Nephron (organoid): ENCODE data around the gene FAM169A.
"Not testable (repeated sequence)": the region's sequence is repeated elsewhere in the genome, so short reads cannot be mapped to it uniquely, and the experiment has no call there.

ENCODE experiments used
- H3K27ac Mint-ChIP-seq, 3 experiments: 2 replicates each; pipeline ENCODE4 v1.8.0; 2020; ENCODE audit warnings: mixed read lengths in 3 of 3, mild to moderate bottlenecking in 2 of 3, moderate library complexity in 1 of 3
- H3K27me3 Mint-ChIP-seq: 2 replicates; pipeline ENCODE4 v1.8.0; 2021; ENCODE audit warnings: low read depth, mild to moderate bottlenecking, moderate library complexity, mixed read lengths
- H3K36me3 Mint-ChIP-seq: 2 replicates; pipeline ENCODE4 v1.8.0; 2020; ENCODE audit warnings: low read depth, mixed read lengths
- H3K4me1 Mint-ChIP-seq: 2 replicates; pipeline ENCODE4 v1.8.0; 2020; ENCODE audit warnings: mixed read lengths
- H3K4me3 Mint-ChIP-seq, 3 experiments: 2 replicates each; pipeline ENCODE4 v1.8.0; 2020; ENCODE audit warnings: mild to moderate bottlenecking in 3 of 3, mixed read lengths in 3 of 3, moderate library complexity in 2 of 3
- H3K9me3 Mint-ChIP-seq: 2 replicates; pipeline ENCODE4 v1.8.0; 2020; ENCODE audit warnings: mixed read lengths
- TF ChIP-seq, protein P1 (sequence below), 3 experiments: fragments of 200-600 bp; sonication (generic); IDR thresholded peaks; one replicate each; pipeline ENCODE4 v1.5.0; 2021; ENCODE audit warnings: antibody characterized with exemption in 3 of 3; ENCODE audit not compliant: unreplicated experiment in 3 of 3

Gene FAM169A, protein sequence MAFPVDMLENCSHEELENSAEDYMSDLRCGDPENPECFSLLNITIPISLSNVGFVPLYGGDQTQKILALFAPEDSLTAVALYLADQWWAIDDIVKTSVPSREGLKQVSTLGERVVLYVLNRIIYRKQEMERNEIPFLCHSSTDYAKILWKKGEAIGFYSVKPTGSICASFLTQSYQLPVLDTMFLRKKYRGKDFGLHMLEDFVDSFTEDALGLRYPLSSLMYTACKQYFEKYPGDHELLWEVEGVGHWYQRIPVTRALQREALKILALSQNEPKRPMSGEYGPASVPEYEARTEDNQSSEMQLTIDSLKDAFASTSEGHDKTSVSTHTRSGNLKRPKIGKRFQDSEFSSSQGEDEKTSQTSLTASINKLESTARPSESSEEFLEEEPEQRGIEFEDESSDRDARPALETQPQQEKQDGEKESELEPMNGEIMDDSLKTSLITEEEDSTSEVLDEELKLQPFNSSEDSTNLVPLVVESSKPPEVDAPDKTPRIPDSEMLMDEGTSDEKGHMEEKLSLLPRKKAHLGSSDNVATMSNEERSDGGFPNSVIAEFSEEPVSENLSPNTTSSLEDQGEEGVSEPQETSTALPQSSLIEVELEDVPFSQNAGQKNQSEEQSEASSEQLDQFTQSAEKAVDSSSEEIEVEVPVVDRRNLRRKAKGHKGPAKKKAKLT

DNA sequence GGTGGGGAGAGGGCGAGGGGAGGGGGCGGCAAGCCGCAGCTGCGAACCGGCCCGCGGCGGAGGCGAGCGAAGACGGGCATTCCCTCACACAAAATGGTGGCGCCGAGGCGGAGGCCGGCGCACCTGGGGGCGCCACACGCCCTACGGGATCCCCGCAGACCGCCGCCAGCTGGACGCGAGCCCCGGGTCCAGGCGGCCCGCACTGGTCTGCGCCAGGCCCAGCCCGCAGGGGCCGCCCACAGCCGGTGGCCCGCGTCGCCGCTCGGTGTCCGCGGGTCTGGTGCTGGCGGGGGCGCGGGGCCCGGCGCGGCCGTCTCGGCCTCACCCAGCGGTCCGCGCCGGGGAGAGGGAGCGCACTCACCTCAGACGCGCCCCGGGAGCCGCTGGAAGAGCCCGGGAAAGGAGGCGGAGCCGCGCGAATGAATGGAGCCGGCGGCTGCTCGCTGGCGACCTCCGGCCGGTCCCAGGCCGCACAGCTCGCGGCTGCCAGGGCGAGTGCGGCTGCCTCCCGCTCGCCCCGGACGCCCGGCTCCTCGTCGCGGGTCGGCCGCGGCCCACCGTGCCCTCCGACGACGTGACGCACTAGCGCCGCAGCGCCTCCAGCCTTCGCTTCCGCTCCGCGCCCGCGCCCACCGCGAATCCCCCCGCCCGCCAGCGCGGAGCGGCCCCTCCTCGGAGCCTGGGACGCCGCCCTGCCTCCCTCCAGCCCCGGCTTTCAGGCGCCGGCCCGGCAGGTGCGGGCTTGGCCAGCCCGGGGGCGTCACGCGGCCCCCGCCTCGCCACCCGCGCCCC, at the start of gene FAM169A:
FAM169A (minus strand) TSS at position 584 of the 792 bp plus-strand sequence. CDS start 24,711 bp downstream, outside the sequence.
- H3K27ac Mint-ChIP-seq = peak within 1 kb of the TSS; percentile 75 to 89 (median 81)
- no peaks in the 10 kb centered on the region for H3K9me3 Mint-ChIP-seq
- peaks cover 41% of the 10 kb centered on the region for H3K27me3 Mint-ChIP-seq
- TF ChIP-seq, protein P1, sequence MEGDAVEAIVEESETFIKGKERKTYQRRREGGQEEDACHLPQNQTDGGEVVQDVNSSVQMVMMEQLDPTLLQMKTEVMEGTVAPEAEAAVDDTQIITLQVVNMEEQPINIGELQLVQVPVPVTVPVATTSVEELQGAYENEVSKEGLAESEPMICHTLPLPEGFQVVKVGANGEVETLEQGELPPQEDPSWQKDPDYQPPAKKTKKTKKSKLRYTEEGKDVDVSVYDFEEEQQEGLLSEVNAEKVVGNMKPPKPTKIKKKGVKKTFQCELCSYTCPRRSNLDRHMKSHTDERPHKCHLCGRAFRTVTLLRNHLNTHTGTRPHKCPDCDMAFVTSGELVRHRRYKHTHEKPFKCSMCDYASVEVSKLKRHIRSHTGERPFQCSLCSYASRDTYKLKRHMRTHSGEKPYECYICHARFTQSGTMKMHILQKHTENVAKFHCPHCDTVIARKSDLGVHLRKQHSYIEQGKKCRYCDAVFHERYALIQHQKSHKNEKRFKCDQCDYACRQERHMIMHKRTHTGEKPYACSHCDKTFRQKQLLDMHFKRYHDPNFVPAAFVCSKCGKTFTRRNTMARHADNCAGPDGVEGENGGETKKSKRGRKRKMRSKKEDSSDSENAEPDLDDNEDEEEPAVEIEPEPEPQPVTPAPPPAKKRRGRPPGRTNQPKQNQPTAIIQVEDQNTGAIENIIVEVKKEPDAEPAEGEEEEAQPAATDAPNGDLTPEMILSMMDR (IDR thresholded peaks at IDR 0.05; ENCODE audit: unreplicated experiment in 3 of 3) = no peak
- H3K4me3 Mint-ChIP-seq = peak within 1 kb of the TSS; percentile 96 to 99 (median 96)
- peaks cover 12% of the 10 kb centered on the region for H3K4me1 Mint-ChIP-seq
- H3K36me3 Mint-ChIP-seq = no peaks in the 10 kb centered on the region

DNA sequence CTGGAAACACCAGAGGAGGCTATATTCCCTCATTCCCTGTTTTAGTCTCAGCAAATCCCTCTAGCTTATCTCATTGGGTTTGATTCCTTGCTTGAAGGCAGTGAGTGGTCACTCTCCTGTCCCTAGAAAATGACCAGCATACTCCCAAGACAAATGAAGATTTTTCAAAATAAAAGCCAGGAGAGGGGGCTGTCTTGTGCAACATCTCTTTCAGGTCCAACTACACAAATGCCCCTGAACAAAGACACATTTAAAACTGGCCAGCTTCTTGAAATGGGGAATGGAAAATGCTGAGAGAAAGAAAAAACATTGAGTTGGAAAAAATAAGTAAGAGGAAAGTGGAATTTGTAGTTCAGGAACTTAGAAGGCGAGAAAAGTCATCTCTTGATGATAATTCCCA, 49.3 kb upstream of the FAM169A start:
- Mint-ChIP-seq H3K4me3 (no peak overlapping the region), H3K27me3 (peaks cover 3% of the 10 kb centered on the region), H3K36me3 (no peaks in the 10 kb centered on the region), H3K4me1 (no peaks in the 10 kb centered on the region), H3K27ac (no peak overlapping the region), H3K9me3 (no peaks in the 10 kb centered on the region)
- TF ChIP-seq, protein P1 (IDR thresholded peaks at IDR 0.05; ENCODE audit: unreplicated experiment in 3 of 3) = no peak

DNA sequence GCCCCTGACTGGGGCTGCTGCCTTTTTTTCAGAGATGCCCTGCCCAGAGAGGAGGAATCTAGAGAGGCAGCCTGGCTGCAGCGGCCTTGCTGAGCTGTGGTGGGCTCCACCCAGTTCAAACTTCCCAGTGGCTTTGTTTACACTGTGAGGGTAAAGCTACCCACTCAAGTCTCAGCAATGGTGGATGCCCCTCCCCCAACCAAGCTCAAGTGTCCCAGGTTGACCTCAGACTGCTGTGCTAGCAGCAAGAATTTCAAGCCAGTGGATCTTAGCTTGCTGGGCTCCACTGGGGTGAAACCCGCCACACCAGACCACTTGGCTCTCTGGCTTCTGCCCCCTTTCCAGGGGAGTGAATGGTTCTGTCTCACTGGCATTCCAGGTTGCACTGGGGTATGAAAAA, 45.2 kb upstream of the FAM169A start:
- not testable (repeated sequence) for H3K36me3 Mint-ChIP-seq, H3K27me3 Mint-ChIP-seq, H3K4me1 Mint-ChIP-seq, H3K4me3 Mint-ChIP-seq, H3K27ac Mint-ChIP-seq
- peaks cover 22% of the 10 kb centered on the region for H3K9me3 Mint-ChIP-seq

DNA sequence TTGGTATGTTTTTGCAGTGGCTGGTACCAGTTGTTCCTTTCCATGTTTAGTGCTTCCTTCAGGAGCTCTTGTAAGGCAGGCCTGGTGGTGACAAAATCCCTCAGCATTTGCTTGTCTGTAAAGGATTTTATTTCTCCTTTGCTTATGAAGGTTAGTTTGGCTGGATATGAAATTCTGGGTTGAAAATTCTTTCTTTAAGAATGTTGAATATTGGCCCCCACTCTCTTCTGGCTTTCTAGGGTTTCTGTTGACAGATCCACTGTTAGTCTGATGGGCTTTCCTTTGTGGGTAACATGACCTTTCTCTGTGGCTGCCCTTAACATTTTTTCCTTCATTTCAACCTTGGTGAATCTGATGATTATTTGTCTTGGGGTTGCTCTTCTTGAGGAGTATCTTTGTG, 43.7 kb upstream of the FAM169A start:
- H3K4me3 Mint-ChIP-seq = not testable (repeated sequence)
- peaks cover 22% of the 10 kb centered on the region for H3K9me3 Mint-ChIP-seq

DNA sequence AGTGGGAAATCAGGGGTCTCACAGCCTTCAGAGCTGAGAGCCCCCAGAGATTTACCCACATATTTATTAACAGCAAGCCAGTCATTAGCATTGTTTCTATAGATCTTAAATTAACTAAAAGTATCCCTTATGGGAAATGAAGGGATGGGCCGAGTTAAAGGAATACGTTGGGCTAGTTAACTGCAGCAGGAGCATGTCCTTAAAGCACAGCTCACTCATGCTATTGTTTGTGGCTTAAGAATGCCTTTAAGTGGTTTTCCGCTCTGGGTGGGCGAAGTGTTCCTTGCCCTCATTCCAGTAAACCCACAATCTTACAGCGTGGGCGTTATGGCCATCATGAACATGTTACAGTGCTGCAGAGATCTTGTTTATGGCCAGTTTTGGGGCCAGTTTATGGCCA, 42.0 kb upstream of the FAM169A start:
- not testable (repeated sequence) for H3K27ac Mint-ChIP-seq, H3K36me3 Mint-ChIP-seq, H3K4me3 Mint-ChIP-seq, H3K27me3 Mint-ChIP-seq, H3K4me1 Mint-ChIP-seq
- H3K9me3 Mint-ChIP-seq = peaks cover 22% of the 10 kb centered on the region

More for the DNA sequence above, 43.7 kb upstream of the FAM169A start:
- not testable (repeated sequence) for H3K27ac Mint-ChIP-seq, H3K36me3 Mint-ChIP-seq, H3K4me1 Mint-ChIP-seq, H3K27me3 Mint-ChIP-seq

DNA sequence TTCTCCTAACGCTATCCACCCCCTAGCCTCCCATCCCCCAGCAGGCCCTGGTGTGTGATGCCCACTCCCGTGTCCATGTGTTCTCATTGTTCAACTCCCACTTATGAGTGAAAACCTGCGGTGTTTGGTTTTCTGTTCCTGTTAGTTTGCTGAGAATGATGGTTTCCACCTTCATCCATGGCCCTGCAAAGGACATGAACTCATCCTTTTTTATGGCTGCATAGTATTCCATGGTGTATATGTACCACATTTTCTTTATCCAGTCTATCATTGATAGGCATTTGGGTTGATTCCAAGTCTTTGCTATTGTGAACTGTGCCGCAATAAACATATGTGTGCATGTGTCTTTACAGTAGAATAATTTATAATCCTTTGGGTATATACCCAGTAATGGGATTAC, 38.5 kb upstream of the FAM169A start:
- not testable (repeated sequence) for H3K27ac Mint-ChIP-seq, H3K4me1 Mint-ChIP-seq, H3K27me3 Mint-ChIP-seq, H3K4me3 Mint-ChIP-seq, H3K36me3 Mint-ChIP-seq
- peaks cover 16% of the 10 kb centered on the region for H3K9me3 Mint-ChIP-seq

DNA sequence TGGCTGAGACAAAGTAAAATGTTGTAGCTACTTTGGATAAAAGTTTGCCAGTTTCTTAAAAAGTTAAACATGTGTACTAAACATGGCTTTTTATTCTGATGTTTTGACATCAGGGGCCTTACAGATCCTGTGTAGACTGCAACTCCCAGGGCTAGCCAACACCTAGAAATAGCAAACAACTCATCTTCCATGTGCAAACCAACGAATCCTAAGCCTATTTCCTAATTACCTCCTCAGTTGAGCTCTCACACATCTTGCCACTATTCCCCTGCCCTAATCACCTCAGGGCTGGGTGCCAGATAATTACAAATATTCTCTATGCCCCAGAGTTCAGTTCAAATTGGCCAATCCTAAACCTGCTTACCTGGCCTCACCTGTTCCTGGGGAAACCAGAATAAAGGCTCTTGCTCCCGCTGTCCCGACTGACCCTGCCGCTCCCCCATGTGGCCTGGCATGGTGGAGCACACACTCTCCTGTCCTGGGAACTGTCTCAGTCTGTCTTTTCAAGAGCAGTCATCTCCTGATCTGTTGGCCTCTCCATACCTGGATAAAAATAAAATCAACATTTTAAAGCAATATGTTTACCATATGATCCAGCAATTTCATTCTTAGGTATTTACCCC, 37.1 kb upstream of the FAM169A start:
- H3K4me1 Mint-ChIP-seq = no peaks in the 10 kb centered on the region
- H3K9me3 Mint-ChIP-seq = peaks cover 5% of the 10 kb centered on the region

More for the DNA sequence above, 37.1 kb upstream of the FAM169A start:
- TF ChIP-seq, protein P1 (IDR thresholded peaks at IDR 0.05; ENCODE audit: unreplicated experiment in 3 of 3) = peak; percentile 31 to 52 (median 47)
- Mint-ChIP-seq H3K27me3 (no peaks in the 10 kb centered on the region), H3K4me3 (no peak overlapping the region), H3K27ac (peak overlapping the region in 1 of 3 experiments; percentile 50), H3K36me3 (no peaks in the 10 kb centered on the region)
